SJSA1 (cell line): ENCODE measurements around the gene KNDC1. TPM values are rescaled to one million over a fixed set of nuclear protein-coding genes. Genes with fewer than 3 reads are reported as not detected.

ENCODE experiments used
- DNase-seq, 2 experiments: peaks; one replicate each; pipeline ENCODE4 v3.0.0-alpha.2; 2015 to 2020; ENCODE audit warnings: low spot score in 2 of 2, low read depth in 1 of 2
- H3K27ac ChIP-seq: fragments of 250-450 bp; sonication (Bioruptor Pico); 2 replicates; pipeline ENCODE4 v1.5.1; 2020; ENCODE audit warnings: mild to moderate bottlenecking, moderate library complexity
- H3K27me3 ChIP-seq: fragments of 250-450 bp; sonication (Bioruptor Pico); replicated peaks from 2 replicates; pipeline ENCODE4 v1.5.1; 2020; ENCODE audit warnings: mild to moderate bottlenecking, moderate library complexity
- H3K36me3 ChIP-seq: fragments of 250-450 bp; sonication (Bioruptor Pico); 2 replicates; pipeline ENCODE4 v1.5.1; 2020; ENCODE audit warnings: mild to moderate bottlenecking
- H3K4me1 ChIP-seq: fragments of 250-450 bp; sonication (Bioruptor Pico); replicated peaks from 2 replicates; pipeline ENCODE4 v1.6.1; 2021; ENCODE audit warnings: mild to moderate bottlenecking
- H3K4me3 ChIP-seq: fragments of 250-450 bp; sonication (Bioruptor Pico); 2 replicates; pipeline ENCODE4 v1.5.1; 2020; ENCODE audit warnings: mild to moderate bottlenecking
- H3K9me3 ChIP-seq: fragments of 250-450 bp; sonication (Bioruptor Pico); replicated peaks from 2 replicates; pipeline ENCODE4 v1.5.1; 2020; ENCODE audit warnings: mild to moderate bottlenecking
- total RNA-seq: library from RNA; depleted of rRNA; stranded (reverse); fragments of >200 nt; shearing (Covaris generic); gene quantifications from 2 replicates; pipeline ENCODE4 v1.2.3, GENCODE V29; 2014

The KNDC1 gene
- total RNA-seq, 1 experiment from 2014 or later = 0.11 TPM

DNA sequence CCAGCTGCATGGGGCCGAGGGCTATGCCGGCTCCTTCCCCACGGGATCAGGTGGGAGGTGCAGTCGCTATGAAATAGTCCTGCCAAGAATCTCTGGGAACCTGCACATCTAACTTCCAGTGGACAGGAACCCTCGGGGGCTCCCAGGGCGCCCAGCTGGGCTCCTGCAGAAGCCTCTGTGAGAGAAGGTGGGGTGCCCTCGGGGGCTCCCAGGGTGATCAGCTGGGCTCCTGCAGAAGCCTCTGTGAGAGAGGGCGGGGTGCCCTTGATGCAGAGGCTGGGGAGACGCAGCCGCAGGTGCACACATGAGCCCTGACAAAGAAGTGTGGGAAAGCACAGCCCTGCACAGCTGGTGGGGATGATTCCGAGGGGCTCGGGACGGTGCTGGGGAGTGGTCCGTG is 83.6 kb downstream of the KNDC1 start:
- Histone ChIP-seq H3K27ac (no peak overlapping the region), H3K36me3 (no peaks in the 10 kb centered on the region), H3K27me3 (peaks cover 24% of the 10 kb centered on the region), H3K9me3 (no peaks in the 10 kb centered on the region), H3K4me3 (no peak overlapping the region), H3K4me1 (no peaks in the 10 kb centered on the region)
- DNase-seq = no peak

- Histone ChIP-seq H3K4me1 (no peaks in the 10 kb centered on the region), H3K9me3 (no peaks in the 10 kb centered on the region), H3K36me3 (no peaks in the 10 kb centered on the region), H3K4me3 (no peak overlapping the region), H3K27ac (no peak overlapping the region), H3K27me3 (peaks cover 26% of the 10 kb centered on the region)
- DNase-seq = no peak
These were observed 85.6 kb downstream of the KNDC1 start for GRCh38 chr10:133245439-133246235.

DNA sequence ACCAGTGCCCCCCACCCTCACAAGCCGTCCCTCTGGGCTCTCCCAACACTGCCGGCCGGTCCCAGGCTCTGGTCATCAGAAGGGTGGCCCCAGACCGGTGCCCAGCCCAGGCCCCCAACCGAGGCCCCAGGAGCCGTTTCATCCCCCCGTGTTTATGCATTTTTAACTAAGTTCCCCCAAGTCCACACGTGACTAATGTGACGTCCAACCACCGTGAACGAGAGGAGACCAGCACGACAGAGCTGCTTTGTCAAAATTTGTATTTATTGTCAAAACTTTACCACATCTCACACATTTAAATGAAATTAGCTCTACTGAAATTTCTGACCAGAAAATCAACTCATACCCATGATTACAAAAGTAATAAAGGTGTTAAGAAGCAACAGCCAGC is 86.2 kb downstream of the KNDC1 start:
- Histone ChIP-seq H3K9me3 (no peaks in the 10 kb centered on the region), H3K27me3 (peaks cover 26% of the 10 kb centered on the region), H3K4me3 (no peak overlapping the region), H3K36me3 (no peaks in the 10 kb centered on the region), H3K4me1 (no peaks in the 10 kb centered on the region), H3K27ac (no peak overlapping the region)
- DNase-seq = no peak

- H3K27me3 ChIP-seq = peaks cover 31% of the 10 kb centered on the region
- DNase-seq = no peak
These were observed 87.8 kb downstream of the KNDC1 start for GRCh38 chr10:133247681-133248333.

DNA sequence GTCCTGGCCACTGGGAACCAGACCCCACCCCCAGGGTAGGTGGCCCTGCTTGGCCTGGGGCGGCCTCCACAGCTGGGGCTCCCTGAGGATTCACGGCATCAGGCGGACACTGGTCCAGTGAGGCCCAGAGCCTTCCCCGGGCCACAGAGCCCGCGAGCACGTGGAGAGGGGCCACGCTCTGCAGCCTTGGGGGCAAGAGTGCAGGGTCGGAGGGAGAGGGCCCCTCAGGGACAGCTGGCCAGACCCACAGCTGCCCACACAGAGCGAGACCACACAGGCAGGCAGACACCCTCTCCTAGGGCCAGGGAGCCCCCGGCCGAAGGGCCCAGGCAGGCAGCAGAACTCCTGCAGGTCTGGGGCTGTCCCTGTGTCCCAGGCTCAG is 88.3 kb downstream of the KNDC1 start:
- Histone ChIP-seq H3K27me3 (peaks cover 37% of the 10 kb centered on the region), H3K4me3 (no peak overlapping the region), H3K9me3 (no peaks in the 10 kb centered on the region), H3K36me3 (no peaks in the 10 kb centered on the region), H3K4me1 (no peaks in the 10 kb centered on the region), H3K27ac (no peak overlapping the region)
- DNase-seq = no peak

More at GRCh38 chr10:133247681-133248333, 87.8 kb downstream of the KNDC1 start:
- Histone ChIP-seq H3K4me1 (no peaks in the 10 kb centered on the region), H3K9me3 (no peaks in the 10 kb centered on the region), H3K36me3 (no peaks in the 10 kb centered on the region), H3K27ac (no peak overlapping the region), H3K4me3 (no peak overlapping the region)

DNA sequence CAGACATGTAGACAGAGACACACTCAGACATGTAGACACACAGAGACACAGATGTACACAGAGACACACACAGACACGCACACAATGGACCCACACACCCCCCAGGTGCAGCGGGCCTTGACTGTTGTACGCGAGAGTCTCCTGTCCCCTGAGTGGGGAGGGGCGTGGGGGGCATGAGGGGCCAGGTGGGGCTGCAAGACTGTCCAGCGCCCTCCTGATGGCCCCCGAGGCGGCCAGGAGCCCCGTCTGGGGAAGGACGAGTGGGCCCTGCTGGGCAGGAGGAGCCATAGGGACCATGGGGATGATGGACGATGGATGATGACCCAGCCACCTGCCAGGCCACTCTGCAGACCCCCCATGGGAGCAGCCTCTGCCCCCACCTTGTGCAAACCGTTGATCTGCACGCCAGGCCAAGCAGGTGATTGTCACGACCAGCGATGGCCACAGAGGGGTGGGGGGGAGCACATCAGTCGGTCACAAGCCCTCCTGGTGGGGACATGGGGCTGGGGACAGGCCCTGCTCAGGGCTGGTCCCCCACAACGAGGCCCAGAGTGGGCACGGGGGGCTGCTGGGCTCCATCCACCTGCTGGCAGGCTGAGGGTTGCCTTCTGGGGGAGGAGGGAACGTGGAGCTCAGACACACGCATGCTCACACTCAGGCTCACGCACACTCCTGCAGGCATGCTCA is 89.2 kb downstream of the KNDC1 start:
- H3K4me1 ChIP-seq = no peaks in the 10 kb centered on the region
- no peaks in the 10 kb centered on the region for H3K36me3 ChIP-seq
- no peaks in the 10 kb centered on the region for H3K9me3 ChIP-seq
- H3K27ac ChIP-seq = no peak overlapping the region
- H3K4me3 ChIP-seq = no peak overlapping the region
- DNase-seq = no peak
- H3K27me3 ChIP-seq = peaks cover 37% of the 10 kb centered on the region

GRCh38 chr10:133249975-133250754 is 90.1 kb downstream of the KNDC1 start:
- H3K27ac ChIP-seq = no peak overlapping the region
- no peaks in the 10 kb centered on the region for H3K36me3 ChIP-seq
- H3K4me3 ChIP-seq = no peak overlapping the region
- H3K27me3 ChIP-seq = peaks cover 37% of the 10 kb centered on the region
- H3K9me3 ChIP-seq = no peaks in the 10 kb centered on the region
- H3K4me1 ChIP-seq = no peaks in the 10 kb centered on the region
- no peak for DNase-seq

DNA sequence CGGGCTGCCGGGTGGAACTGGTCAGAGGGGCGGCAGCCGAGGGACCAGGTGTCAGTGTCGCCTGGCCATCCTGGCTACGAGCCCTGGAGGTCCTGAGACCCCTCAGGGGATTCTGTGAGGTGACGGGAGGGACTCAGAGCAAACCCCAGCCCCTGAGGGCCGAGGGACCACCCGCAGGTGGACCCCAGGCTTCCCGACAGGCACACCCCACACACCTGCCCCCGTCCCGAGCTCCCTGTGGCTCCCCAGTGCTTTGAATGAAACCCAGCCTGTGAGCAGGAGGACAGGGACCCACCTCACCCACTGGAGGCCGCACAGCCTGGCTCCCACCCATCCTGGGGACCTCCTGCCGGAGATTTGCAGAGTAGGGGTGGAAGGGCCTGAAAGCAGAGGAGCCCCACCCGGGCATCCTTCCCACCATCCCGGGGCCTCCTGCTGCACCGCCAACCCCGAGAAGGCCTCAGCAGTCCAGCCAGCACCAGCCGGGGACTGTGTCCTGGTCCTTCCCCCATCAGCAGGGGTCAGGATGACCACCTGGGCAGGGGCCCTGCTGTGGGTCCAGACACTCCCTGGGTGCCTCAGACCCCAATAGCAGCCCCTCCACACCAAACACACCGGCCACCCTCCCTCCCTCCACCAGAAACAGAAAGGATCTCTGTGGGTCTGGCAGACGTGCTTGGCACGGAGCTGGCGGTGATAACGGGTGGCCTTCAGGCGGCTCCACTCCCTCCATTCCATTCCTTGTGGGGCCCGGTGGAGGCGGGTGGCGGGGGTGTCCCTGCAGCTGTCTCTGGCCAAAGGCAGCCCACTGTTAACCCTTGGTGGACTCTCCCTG is 91.6 kb downstream of the KNDC1 start:
- Histone ChIP-seq H3K4me1 (no peaks in the 10 kb centered on the region), H3K27ac (no peak overlapping the region), H3K9me3 (no peaks in the 10 kb centered on the region), H3K4me3 (no peak overlapping the region), H3K36me3 (no peaks in the 10 kb centered on the region), H3K27me3 (peaks cover 34% of the 10 kb centered on the region)
- no peak for DNase-seq

GRCh38 chr10:133252223-133252552 is 92.2 kb downstream of the KNDC1 start:
- no peaks in the 10 kb centered on the region for H3K36me3 ChIP-seq

GRCh38 chr10:133253361-133253955 is 93.4 kb downstream of the KNDC1 start:
- Histone ChIP-seq H3K4me3 (no peak overlapping the region), H3K27ac (no peak overlapping the region), H3K36me3 (no peaks in the 10 kb centered on the region), H3K27me3 (peaks cover 20% of the 10 kb centered on the region), H3K9me3 (no peaks in the 10 kb centered on the region), H3K4me1 (peaks cover under 1% of the 10 kb centered on the region)
- DNase-seq = no peak

More at GRCh38 chr10:133252223-133252552, 92.2 kb downstream of the KNDC1 start:
- Histone ChIP-seq H3K27ac (no peak overlapping the region), H3K4me3 (no peak overlapping the region), H3K9me3 (no peaks in the 10 kb centered on the region), H3K27me3 (peaks cover 32% of the 10 kb centered on the region), H3K4me1 (no peaks in the 10 kb centered on the region)
- no peak for DNase-seq

DNA sequence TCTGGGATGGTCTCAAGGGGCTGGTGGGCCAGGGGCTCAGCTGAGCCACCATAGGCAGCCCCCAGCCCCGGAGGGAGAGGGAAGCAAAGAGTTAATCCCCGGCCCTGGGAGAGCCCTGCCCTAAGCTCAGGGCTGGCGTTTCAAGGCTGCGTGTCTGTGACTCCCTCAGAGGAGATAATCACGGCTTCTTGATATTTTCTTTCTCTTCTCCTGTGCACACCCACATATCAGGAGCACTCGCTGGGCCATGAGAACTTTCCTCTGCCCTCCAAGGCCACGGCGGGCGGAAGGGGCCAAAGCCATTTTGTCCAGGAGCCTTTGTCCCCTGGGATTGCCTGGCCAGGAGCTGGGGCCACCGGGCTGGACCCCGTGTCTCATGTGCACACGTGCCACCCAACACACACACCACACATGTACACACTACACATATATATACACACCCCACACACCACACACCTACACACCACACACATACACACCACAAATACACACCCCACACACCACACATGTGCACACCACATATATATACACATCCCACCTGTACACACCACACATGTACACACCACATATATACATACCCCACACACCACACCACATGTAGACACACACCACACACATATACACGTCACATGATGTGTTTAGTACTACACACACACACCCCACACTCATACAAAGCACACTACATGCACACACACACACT is 94.6 kb downstream of the KNDC1 start:
- H3K4me1 ChIP-seq = peaks cover 12% of the 10 kb centered on the region
- no peaks in the 10 kb centered on the region for H3K36me3 ChIP-seq
- H3K4me3 ChIP-seq = no peak overlapping the region
- no peak for DNase-seq
- no peak overlapping the region for H3K27ac ChIP-seq
- H3K27me3 ChIP-seq = peaks cover 16% of the 10 kb centered on the region
- no peaks in the 10 kb centered on the region for H3K9me3 ChIP-seq

DNA sequence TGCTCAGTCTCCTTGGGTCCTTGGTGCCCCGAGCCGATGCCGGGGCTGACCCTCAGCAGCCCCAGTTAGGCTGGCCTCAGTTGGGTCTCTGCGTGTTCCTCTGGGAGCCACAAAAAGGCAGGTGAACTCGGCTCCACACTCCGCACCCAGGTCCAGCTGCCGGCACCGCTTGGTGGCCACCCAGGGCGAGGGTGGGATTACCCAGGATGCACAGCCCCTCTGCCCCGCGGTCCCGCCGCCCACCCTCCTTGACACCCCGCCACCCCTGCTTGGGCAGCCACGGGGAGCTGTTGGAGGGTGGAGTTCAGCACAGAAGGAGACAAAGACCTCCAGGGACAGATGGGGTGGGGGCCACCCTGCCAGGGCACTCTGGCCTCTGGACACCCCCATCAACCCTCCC is 95.3 kb downstream of the KNDC1 start:
- Histone ChIP-seq H3K36me3 (no peaks in the 10 kb centered on the region), H3K9me3 (no peaks in the 10 kb centered on the region), H3K4me3 (no peak overlapping the region), H3K27ac (no peak overlapping the region), H3K27me3 (peaks cover 13% of the 10 kb centered on the region), H3K4me1 (peaks cover 18% of the 10 kb centered on the region)
- no peak for DNase-seq
